Astrocyte (in vitro differentiated cells and primary cell): ENCODE data around the gene RYR2. TPM values are rescaled to one million over a fixed set of nuclear protein-coding genes. Genes with fewer than 3 reads are reported as not detected.

Experiments
- DNase-seq: peaks from one replicate; pipeline ENCODE4 v3.0.0-alpha.2; 2010; ENCODE audit warnings: low read depth
- FAIRE-seq: peaks from 2 replicates; lab custom pipeline; 2011; peaks lifted over from hg19 to GRCh38; lab: Jason Lieb, UNC
- H2AFZ ChIP-seq: 2 replicates; pipeline ENCODE4 v1.6.0; 2012; ENCODE audit warnings: low read depth, low read length, inconsistent platforms
- H3K27ac ChIP-seq: 2 replicates; pipeline ENCODE4 v1.5.1; 2011; ENCODE audit warnings: low read depth, low read length, inconsistent platforms
- H3K27me3 ChIP-seq: 2 replicates; pipeline ENCODE4 v1.6.0; 2011; ENCODE audit warnings: low read length, inconsistent platforms; ENCODE audit not compliant: insufficient read depth
- H3K36me3 ChIP-seq: 2 replicates; pipeline ENCODE4 v1.5.1; 2011; ENCODE audit warnings: low read length, inconsistent platforms; ENCODE audit not compliant: insufficient read depth
- H3K4me1 ChIP-seq: 2 replicates; pipeline ENCODE4 v1.5.1; 2011; ENCODE audit warnings: low read length, inconsistent platforms; ENCODE audit not compliant: insufficient read depth
- H3K4me2 ChIP-seq: 2 replicates; pipeline ENCODE4 v1.6.0; 2012; ENCODE audit warnings: low read length, inconsistent platforms
- H3K4me3 ChIP-seq: 2 replicates; pipeline ENCODE4 v1.5.1; 2011; ENCODE audit warnings: low read depth, mild to moderate bottlenecking, low read length, inconsistent platforms; ENCODE audit not compliant: insufficient read depth
- H3K79me2 ChIP-seq: 2 replicates; pipeline ENCODE4 v1.6.0; 2012; ENCODE audit warnings: mild to moderate bottlenecking, low read length, inconsistent platforms; ENCODE audit not compliant: insufficient read depth
- H3K9ac ChIP-seq: 2 replicates; pipeline ENCODE4 v1.6.0; 2012; ENCODE audit warnings: mild to moderate bottlenecking, low read length, inconsistent platforms
- H3K9me3 ChIP-seq: 2 replicates; pipeline ENCODE4 v1.5.1; 2012; ENCODE audit warnings: low read depth, mild to moderate bottlenecking, low read length, inconsistent platforms; ENCODE audit not compliant: insufficient read depth
- H4K20me1 ChIP-seq: 2 replicates; pipeline ENCODE4 v1.6.0; 2012; ENCODE audit warnings: low read length, inconsistent platforms; ENCODE audit not compliant: insufficient read depth
- H3K27ac Mint-ChIP-seq: one replicate; pipeline ENCODE4 v1.8.0; 2021; ENCODE audit warnings: mild to moderate bottlenecking, mixed read lengths; ENCODE audit not compliant: unreplicated experiment
- H3K27me3 Mint-ChIP-seq: one replicate; pipeline ENCODE4 v1.8.0; 2021; ENCODE audit warnings: low read depth, mixed read lengths; ENCODE audit not compliant: unreplicated experiment
- H3K36me3 Mint-ChIP-seq: one replicate; pipeline ENCODE4 v1.8.0; 2021; ENCODE audit warnings: low read depth, mixed read lengths; ENCODE audit not compliant: unreplicated experiment
- H3K4me1 Mint-ChIP-seq: one replicate; pipeline ENCODE4 v1.8.0; 2021; ENCODE audit warnings: low read depth, mixed read lengths; ENCODE audit not compliant: unreplicated experiment
- H3K4me3 Mint-ChIP-seq: one replicate; pipeline ENCODE4 v1.8.0; 2021; ENCODE audit warnings: mild to moderate bottlenecking, moderate library complexity, mixed read lengths; ENCODE audit not compliant: unreplicated experiment
- H3K9me3 Mint-ChIP-seq: one replicate; pipeline ENCODE4 v1.8.0; 2021; ENCODE audit warnings: mild to moderate bottlenecking, mixed read lengths; ENCODE audit not compliant: unreplicated experiment
- CTCF ChIP-seq: IDR thresholded peaks from 2 replicates; pipeline ENCODE4 v1.5.1; 2011; ENCODE audit warnings: low read depth, mild to moderate bottlenecking, inconsistent platforms, low read length, moderate library complexity; ENCODE audit not compliant: insufficient read depth
- EZH2 ChIP-seq: IDR thresholded peaks from 2 replicates; pipeline ENCODE4 v1.6.1; 2012; ENCODE audit warnings: mild to moderate bottlenecking, low read length, inconsistent platforms; ENCODE audit not compliant: insufficient read depth
- total RNA-seq: library from RNA; stranded (reverse); gene quantifications from 2 replicates; pipeline ENCODE4 v1.2.1, GENCODE V29; 2021

Gene RYR2
- total RNA-seq, 1 donor from 2014 or later: 0.30 TPM

DNA sequence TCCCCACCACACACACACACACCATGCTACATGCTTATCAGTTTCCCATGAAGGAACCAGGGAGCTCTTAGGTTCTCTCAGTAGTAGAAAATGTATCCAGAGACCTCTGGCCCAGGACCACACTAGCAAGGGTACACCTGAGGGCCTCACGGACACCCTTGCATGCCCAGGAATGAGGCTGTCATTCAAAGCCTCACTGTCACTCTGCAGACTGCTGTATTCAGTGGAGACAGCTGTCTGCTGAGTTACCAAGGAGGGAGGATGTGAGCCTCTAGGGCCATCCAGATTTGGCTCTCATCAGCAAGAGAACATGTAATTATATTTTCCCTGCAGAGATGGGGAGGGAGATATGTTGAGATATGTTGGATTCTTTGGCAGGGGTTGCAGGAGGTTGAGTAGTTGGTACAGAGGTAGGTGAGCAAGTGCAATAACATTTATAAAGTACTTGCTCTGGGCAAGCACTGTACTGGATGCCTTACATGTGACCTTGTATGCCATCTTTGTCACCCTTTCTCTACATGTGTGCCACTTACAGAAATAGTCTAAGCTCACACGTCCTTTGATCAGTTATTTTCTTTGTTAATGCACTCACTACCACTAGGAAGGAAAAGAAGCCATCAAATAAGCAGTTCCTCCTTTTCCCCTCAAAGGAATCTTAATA is 598.2 kb downstream of the RYR2 start:
- H3K27me3 Mint-ChIP-seq: no peaks in the 10 kb centered on the region
- H3K4me2 ChIP-seq: no peak overlapping the region
- H3K36me3 ChIP-seq: no peaks in the 10 kb centered on the region
- peaks cover 6% of the 10 kb centered on the region for H3K9me3 ChIP-seq
- no peak overlapping the region for H3K9ac ChIP-seq
- H3K9me3 Mint-ChIP-seq: no peaks in the 10 kb centered on the region
- no peak overlapping the region for H2AFZ ChIP-seq
- H3K27ac Mint-ChIP-seq: no peak overlapping the region
- no peak overlapping the region for H3K4me3 Mint-ChIP-seq
- FAIRE-seq: no peak
- H3K36me3 Mint-ChIP-seq: no peaks in the 10 kb centered on the region
- no peaks in the 10 kb centered on the region for H3K4me1 ChIP-seq
- H3K27me3 ChIP-seq: no peaks in the 10 kb centered on the region
- H3K4me3 ChIP-seq: no peak overlapping the region
- H3K27ac ChIP-seq: no peak overlapping the region
- no peak for DNase-seq
- H3K4me1 Mint-ChIP-seq: no peaks in the 10 kb centered on the region
- H4K20me1 ChIP-seq: no peaks in the 10 kb centered on the region
- no peaks in the 10 kb centered on the region for H3K79me2 ChIP-seq
- no peak for TF ChIP-seq CTCF
- TF ChIP-seq EZH2: no peak

- H3K4me3 ChIP-seq: no peak overlapping the region
- no peaks in the 10 kb centered on the region for H3K79me2 ChIP-seq
- Mint-ChIP-seq H3K4me1 (no peaks in the 10 kb centered on the region), H3K4me3 (no peak overlapping the region), H3K36me3 (no peaks in the 10 kb centered on the region), H3K27me3 (no peaks in the 10 kb centered on the region), H3K9me3 (no peaks in the 10 kb centered on the region), H3K27ac (no peak overlapping the region)
- FAIRE-seq (no peak), DNase-seq (no peak)
- H3K27ac ChIP-seq: no peak overlapping the region
- H4K20me1 ChIP-seq: no peaks in the 10 kb centered on the region
- no peak overlapping the region for H3K4me2 ChIP-seq
- H2AFZ ChIP-seq: no peak overlapping the region
- TF ChIP-seq EZH2 (no peak), CTCF (no peak)
- H3K27me3 ChIP-seq: no peaks in the 10 kb centered on the region
- peaks cover 6% of the 10 kb centered on the region for H3K9me3 ChIP-seq
- no peaks in the 10 kb centered on the region for H3K4me1 ChIP-seq
- H3K36me3 ChIP-seq: no peaks in the 10 kb centered on the region
- no peak overlapping the region for H3K9ac ChIP-seq
These were observed 599.0 kb downstream of the RYR2 start for GRCh38 chr1:237640966-237641365.

DNA sequence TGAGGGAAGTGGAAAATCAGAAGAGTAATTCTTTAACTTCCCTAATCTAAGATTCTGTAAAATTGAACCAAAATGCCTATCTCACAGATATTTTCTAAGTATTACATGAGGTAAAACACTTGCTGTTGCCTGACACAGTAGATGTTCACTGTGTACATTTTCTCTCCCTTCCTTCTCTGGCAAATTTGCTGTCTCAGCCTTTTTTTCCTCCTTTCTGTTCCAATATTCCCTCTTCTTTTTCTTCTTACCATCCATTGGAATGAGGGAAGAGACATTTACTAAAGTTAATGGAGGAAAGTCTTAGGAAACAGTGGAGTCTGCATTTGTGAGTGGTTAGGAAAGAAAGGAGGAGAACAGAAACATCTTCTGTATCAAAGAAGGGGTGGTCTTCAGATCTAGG is 608.8 kb downstream of the RYR2 start:
- no peak overlapping the region for H2AFZ ChIP-seq
- H3K9me3 ChIP-seq: no peaks in the 10 kb centered on the region
- no peaks in the 10 kb centered on the region for H3K36me3 Mint-ChIP-seq
- H3K9ac ChIP-seq: no peak overlapping the region
- H3K27me3 Mint-ChIP-seq: no peaks in the 10 kb centered on the region
- no peak for TF ChIP-seq CTCF
- no peak for TF ChIP-seq EZH2
- H3K27me3 ChIP-seq: no peaks in the 10 kb centered on the region
- no peaks in the 10 kb centered on the region for H3K4me1 ChIP-seq
- no peak overlapping the region for H3K4me3 Mint-ChIP-seq
- no peak overlapping the region for H3K4me3 ChIP-seq
- no peaks in the 10 kb centered on the region for H3K4me1 Mint-ChIP-seq
- H3K27ac ChIP-seq: no peak overlapping the region
- FAIRE-seq (no peak), DNase-seq (no peak)
- no peaks in the 10 kb centered on the region for H3K36me3 ChIP-seq
- no peak overlapping the region for H3K4me2 ChIP-seq
- H4K20me1 ChIP-seq: no peaks in the 10 kb centered on the region
- no peak overlapping the region for H3K27ac Mint-ChIP-seq
- no peaks in the 10 kb centered on the region for H3K9me3 Mint-ChIP-seq
- H3K79me2 ChIP-seq: no peaks in the 10 kb centered on the region
